Right cardiac atrium (tissue), 5 donors: ENCODE data around the gene HCLS1. TPM values are rescaled to one million over a fixed set of nuclear protein-coding genes. Genes with fewer than 3 reads are reported as not detected.
A peak's percentile ranks its signal among the peaks of the same experiment; 100 is the strongest.
"Not testable (repeated sequence)": the region's sequence is repeated elsewhere in the genome, so short reads cannot be mapped to it uniquely, and the experiment has no call there.

Source experiments
- ATAC-seq, 2 donors: fragments of 200-7000 bp; cut with Tn5 transposase; one replicate each; pipeline versions ENCODE4 v1.8.0 to v1.9.1; 2020; ENCODE audit warnings: moderate library complexity in 2 of 2, mild to moderate bottlenecking in 1 of 2
- DNase-seq, 3 donors: peaks; one replicate each; pipeline ENCODE4 v3.0.0-alpha.2; 2020
- H3K27ac ChIP-seq: one replicate; pipeline ENCODE4 v1.5.1; 2013; ENCODE audit warnings: mild to moderate bottlenecking, low read length, control low read depth, moderate library complexity
- H3K27me3 ChIP-seq: one replicate; pipeline ENCODE4 v1.6.1; 2013; ENCODE audit not compliant: control insufficient read depth, insufficient read depth
- H3K4me1 ChIP-seq: one replicate; pipeline ENCODE4 v1.6.1; 2013; ENCODE audit warnings: low read length; ENCODE audit not compliant: control insufficient read depth, insufficient read depth
- H3K4me3 ChIP-seq: one replicate; pipeline ENCODE4 v1.5.1; 2013; ENCODE audit warnings: low read length, control low read depth
- H3K9me3 ChIP-seq: one replicate; pipeline ENCODE4 v1.6.1; 2013; ENCODE audit warnings: low read length; ENCODE audit not compliant: control insufficient read depth
- WGBS: extraction: QIAGEN DNeasy Blood & Tissue Kit; methylation state at CpG from one replicate; pipeline ENCODE4 v1.1.7; 2013; 5-methylcytosine and 5-hydroxymethylcytosine counted together
- intact Hi-C, 4 donors: fragments of 100-400 bp; cut with DNase I; formaldehyde crosslinking; loops; one replicate each; pipeline versions ENCODE4 v1.11.0 to v1.14.0; 2022 to 2023
- polyA plus RNA-seq: library from polyadenylated mRNA; stranded (reverse); fragments of 200-250 nt; gene quantifications from one replicate; pipeline ENCODE4 v1.2.3, GENCODE V29; 2013
- total RNA-seq, 4 donors: library from RNA; stranded (reverse); fragmentation: NEBNext Ultra II Directional; extraction: Animal tissue kit (Norgen Biotek cat#: 25700); gene quantifications; one replicate each; pipeline ENCODE4 v1.2.1, GENCODE V29; 2021
- donor health status: healthy with polysubstance abuse.
- donor health status: DM: no; HTN: yes; CAD: no.
- donor health status: DM: no; HTN: no; CAD: no.
- donor health status: DM: no; HTN: yes; CAD: no; lungs with severe emphysema.
- donor health status: DM: yes; HTN: yes; CAD: no.

HCLS1 gene
- total and polyA plus RNA-seq, 5 donors, result 12.3 to 25.9 (median 22.5) TPM

DNA sequence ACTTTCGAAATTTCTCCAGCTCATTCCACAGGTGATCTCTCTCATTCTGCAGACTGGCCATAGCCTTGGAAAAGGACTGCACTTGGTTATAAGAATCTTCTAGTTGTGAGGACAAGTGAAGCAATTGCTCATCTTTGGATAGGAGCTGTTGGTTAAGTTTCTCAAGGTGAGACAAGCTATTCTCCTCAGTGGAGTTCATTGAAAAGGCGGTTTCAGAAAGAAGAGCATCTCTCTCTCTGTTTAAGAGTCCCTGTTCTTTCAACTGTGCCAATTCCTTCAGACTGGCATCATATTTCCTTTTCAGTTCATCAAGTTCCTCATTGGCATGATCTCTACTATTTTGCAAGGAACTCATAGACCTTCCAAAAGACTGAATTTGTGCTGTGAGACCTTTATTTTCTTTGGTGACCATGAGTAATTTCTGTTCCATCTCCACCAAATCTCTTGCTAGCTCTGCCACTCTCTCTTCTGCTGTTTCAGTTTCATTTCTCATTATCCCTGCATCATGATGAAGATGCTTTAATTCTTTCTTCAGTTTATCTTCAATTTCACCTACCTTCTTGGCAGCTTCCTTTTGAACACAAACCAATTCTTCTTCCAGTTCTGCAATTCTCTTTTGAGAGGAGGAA is 30.2 kb upstream of the HCLS1 start:
- ATAC-seq (peak in 1 of 2 donors; percentile 41), DNase-seq (no peak)
- no peaks in the 10 kb centered on the region for H3K27me3 ChIP-seq
- H3K9me3 ChIP-seq, result no peaks in the 10 kb centered on the region
- WGBS, result 98% methylated on average over 2 of the region's 2 CpGs
- H3K4me3 ChIP-seq, result no peak overlapping the region
- peaks cover 6% of the 10 kb centered on the region for H3K4me1 ChIP-seq
- H3K27ac ChIP-seq, result no peak overlapping the region
- intact Hi-C loops, result no loop called here

DNA sequence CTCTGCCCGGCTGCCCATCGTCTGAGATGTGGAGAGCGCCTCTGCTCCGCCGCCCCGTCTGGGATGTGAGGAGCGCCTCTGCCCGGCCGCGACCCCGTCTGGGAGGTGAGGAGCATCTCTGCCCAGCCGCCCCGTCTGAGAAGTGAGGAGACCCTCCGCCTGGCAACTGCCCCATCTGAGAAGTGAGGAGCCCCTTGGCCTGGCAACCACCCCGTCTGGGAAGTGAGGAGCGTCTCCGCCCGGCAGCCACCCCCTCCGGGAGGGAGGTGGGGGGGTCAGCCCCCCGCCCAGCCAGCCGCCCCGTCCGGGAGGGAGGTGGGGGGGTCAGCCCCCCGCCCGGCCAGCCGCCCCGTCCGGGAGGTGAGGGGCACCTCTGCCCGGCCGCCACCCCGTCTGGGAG is 28.0 kb upstream of the HCLS1 start:
- intact Hi-C loops, H3K9me3 ChIP-seq, ATAC-seq, H3K4me3 ChIP-seq, H3K4me1 ChIP-seq, H3K27me3 ChIP-seq, H3K27ac ChIP-seq: not testable (repeated sequence)
- peak in 1 of 3 donors; percentile 16 for DNase-seq
- WGBS, result 94% methylated on average over 29 of the region's 31 CpGs

DNA sequence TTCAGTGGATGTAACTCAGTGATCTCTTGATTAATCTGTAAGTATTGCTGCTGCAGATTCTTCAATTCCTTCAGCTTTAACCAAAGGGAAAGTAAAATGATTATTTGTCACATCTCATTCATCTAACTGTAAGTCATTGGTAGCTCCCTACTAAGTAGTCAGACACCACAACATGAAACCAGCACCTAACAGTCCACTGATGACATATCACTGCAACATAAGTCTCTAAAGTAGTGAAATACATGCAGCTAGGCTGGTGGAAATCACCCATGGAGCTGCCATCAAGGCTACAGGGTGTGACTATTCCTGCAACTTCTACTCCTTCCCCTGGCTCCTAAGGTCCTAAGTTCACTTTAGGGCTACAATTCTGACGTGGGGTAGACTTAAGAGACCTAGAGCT is 21.1 kb upstream of the HCLS1 start:
- intact Hi-C loops, result no loop called here

DNA sequence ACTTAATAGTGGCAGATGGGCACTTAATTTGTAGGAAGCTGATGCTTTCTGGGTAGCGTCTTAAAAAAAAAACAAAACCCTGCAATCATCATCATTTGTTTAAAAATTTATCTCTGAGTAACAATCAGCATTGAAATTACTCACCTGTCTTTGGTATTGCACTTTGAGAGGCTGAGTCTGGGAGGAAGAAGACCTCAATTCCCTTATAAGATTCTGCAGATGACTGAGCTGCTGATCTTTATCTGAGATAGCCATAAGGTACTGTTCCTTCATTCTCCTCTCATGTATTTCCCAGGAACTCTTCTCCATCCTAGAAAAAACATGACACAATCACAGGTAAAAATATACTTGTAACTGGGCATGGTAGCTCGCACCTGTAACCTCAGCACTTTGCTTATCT is 16.4 kb upstream of the HCLS1 start:
- no peaks in the 10 kb centered on the region for H3K27me3 ChIP-seq
- no peak overlapping the region for H3K4me3 ChIP-seq
- ATAC-seq (no peak), DNase-seq (no peak)
- no peaks in the 10 kb centered on the region for H3K4me1 ChIP-seq
- no peak overlapping the region for H3K27ac ChIP-seq
- intact Hi-C loops, result no loop called here
- over 99% methylated on average over 2 of the region's 2 CpGs for WGBS
- H3K9me3 ChIP-seq, result no peaks in the 10 kb centered on the region

More for the DNA sequence above, 21.1 kb upstream of the HCLS1 start:
- 91% methylated on average over 1 of the region's 1 CpG for WGBS
- H3K27ac ChIP-seq, result no peak overlapping the region
- DNase-seq (no peak), ATAC-seq (no peak)
- H3K4me1 ChIP-seq, result no peaks in the 10 kb centered on the region
- H3K4me3 ChIP-seq, result no peak overlapping the region
- no peaks in the 10 kb centered on the region for H3K27me3 ChIP-seq
- H3K9me3 ChIP-seq, result no peaks in the 10 kb centered on the region

DNA sequence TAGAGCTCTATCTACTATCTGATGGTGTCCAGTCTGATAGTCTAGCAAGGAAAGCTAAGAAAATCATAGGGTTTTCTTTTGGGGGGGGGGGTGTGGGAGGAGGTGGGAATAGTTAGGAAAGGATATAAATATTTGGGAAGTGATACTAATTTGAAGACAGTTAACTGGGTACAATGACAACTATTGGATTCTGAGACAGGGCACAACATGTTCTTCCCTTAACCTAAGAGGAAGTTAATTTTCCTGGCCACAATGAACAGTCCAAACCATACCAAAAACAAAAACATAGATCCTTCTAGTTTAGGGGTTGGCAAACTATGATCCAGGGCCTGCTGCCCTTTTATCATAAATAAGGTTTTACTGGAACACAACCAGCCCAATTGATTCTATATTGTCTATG is 10.0 kb upstream of the HCLS1 start:
- no peaks in the 10 kb centered on the region for H3K9me3 ChIP-seq
- H3K4me3 ChIP-seq, result no peak overlapping the region
- intact Hi-C loops, result no loop called here
- DNase-seq (no peak), ATAC-seq (peak; percentile 35 to 41)
- H3K27ac ChIP-seq, result no peak overlapping the region
- no peaks in the 10 kb centered on the region for H3K27me3 ChIP-seq
- peaks cover 2% of the 10 kb centered on the region for H3K4me1 ChIP-seq

DNA sequence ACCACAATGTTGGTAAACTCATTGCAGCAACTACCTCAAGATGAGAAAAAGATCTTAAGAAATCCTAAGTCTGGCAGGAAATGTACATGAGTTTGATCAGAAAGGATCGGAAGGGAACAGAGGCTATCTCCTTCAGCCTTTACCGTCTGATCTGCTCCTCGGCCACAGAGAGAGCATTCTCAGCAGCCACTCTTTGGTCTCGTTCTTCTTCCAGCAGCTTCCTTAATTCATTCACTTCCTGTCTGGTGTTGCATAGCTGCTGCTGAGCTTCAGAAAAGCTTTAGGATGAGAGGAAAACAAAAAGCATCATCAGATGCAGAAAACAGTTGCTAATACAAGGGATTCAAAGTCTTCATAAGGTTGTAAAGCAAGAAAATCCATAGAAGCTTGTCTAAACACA is 6.6 kb upstream of the HCLS1 start:
- 73% methylated on average over 4 of the region's 4 CpGs for WGBS
- no peaks in the 10 kb centered on the region for H3K27me3 ChIP-seq
- ATAC-seq, result no peak
- H3K9me3 ChIP-seq, result no peaks in the 10 kb centered on the region
- H3K4me1 ChIP-seq, result peaks cover 6% of the 10 kb centered on the region
- H3K27ac ChIP-seq, result no peak overlapping the region
- H3K4me3 ChIP-seq, result no peak overlapping the region
- no peak for DNase-seq
- intact Hi-C loops, result no loop called here

DNA sequence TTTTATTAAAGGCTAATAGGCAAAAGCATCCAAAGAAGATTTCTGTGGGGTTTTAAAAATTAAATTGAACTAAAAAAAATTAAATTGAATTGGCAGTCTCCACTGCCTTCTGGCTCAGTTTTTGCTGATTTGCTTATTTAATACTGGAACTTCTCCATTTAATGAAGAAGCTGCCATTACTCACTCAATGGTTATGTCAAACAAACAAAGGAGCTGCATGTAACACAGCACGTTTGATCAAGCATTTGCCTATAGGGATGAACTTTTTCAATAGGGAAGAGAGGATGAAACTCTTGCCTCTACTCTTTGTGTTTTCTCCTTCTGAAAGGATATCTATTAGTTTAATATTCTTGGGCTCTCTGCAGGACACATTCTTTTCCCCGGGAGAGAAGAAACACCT is 4.8 kb upstream of the HCLS1 start:
- Histone ChIP-seq H3K9me3 (no peaks in the 10 kb centered on the region), H3K4me3 (no peak overlapping the region), H3K4me1 (peaks cover 6% of the 10 kb centered on the region), H3K27ac (no peak overlapping the region), H3K27me3 (no peaks in the 10 kb centered on the region)
- DNase-seq, result no peak
- intact Hi-C loops, result no loop called here
- WGBS, result 64% methylated on average over 2 of the region's 2 CpGs
- no peak for ATAC-seq

DNA sequence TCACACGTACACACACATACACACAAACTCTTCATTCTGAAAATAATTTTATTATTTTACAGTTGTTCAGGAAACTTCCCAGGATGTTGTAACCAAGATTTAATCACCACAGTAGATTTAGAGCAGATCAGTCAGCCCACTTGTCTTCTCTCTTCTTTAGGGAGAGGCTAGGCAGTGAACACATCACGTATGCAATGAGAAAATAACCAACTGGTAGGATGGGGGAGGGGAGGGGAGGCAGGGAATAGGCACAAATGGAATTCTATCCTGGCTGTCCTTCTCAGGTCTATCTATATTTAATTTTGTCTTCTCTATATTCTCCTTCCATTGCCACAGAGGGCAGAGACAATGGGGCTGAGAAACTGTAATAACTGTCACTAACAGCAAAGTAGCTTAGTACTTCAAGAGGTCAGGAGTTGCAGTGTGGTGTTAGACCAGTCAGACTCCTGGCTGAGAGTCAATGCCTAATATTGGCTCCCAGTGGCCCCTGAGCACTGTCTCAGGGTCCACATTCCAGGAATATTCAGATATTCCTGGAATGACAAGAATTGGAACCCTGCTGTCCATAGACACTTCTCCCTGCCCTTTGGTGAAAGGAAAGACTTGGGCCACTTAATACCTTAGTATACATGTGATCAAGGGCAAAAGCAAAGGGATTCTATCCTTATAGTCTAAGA is 2.6 kb upstream of the HCLS1 start:
- H3K9me3 ChIP-seq, result no peaks in the 10 kb centered on the region
- peaks cover 14% of the 10 kb centered on the region for H3K4me1 ChIP-seq
- WGBS, result 57% methylated on average over 2 of the region's 2 CpGs
- no peak overlapping the region for H3K4me3 ChIP-seq
- no peak for DNase-seq
- intact Hi-C loops, result no loop called here
- H3K27ac ChIP-seq, result peak overlapping the region; percentile 63
- no peaks in the 10 kb centered on the region for H3K27me3 ChIP-seq
- ATAC-seq, result peak in 1 of 2 donors; percentile 36

DNA sequence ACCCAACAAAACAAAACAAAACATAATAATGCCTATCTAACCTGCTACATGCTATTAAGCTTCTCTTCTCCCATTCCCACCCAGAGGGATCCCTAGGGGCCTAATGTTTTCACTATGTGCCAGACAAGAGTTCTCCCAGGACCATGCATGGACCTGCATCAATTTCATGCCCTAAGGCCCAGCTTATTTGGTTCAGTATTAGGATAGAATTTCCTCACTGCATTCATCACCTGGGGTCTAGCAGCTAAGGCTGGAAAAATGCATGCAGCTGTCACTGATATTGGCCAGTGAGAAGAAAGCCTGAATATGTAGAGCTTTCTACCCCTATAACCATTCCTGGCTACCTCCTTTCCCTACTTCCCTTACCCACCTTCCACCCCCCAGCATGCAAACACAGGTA is 2.0 kb upstream of the HCLS1 start:
- H3K27me3 ChIP-seq, result no peaks in the 10 kb centered on the region
- H3K9me3 ChIP-seq, result no peaks in the 10 kb centered on the region
- no peak overlapping the region for H3K4me3 ChIP-seq
- H3K27ac ChIP-seq, result peak overlapping the region; percentile 63
- peaks cover 19% of the 10 kb centered on the region for H3K4me1 ChIP-seq
- DNase-seq (no peak), ATAC-seq (no peak)
- intact Hi-C loops, result no loop called here

DNA sequence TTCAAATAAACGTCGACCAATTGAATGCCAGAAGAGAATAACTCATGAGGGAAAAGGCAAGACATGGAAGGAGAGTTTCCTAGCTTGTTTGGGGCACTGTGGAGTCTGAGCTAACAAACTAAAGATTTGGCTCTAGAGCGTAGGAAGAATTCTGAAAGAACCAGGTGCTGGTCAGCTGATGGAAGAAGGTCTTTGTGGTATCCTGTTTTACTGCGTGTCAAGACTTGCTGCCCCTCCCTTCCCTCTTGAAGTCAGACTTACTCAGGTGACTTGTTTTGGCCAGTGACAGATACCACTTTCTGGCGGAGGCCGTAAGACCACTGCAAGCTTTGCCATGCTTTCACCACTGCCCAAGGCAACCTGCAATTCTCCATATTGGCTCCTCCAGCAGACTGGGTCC is 673 bp upstream of the HCLS1 start:
- Histone ChIP-seq H3K27me3 (no peaks in the 10 kb centered on the region), H3K9me3 (no peaks in the 10 kb centered on the region)
- intact Hi-C loops, result no loop called here

DNA sequence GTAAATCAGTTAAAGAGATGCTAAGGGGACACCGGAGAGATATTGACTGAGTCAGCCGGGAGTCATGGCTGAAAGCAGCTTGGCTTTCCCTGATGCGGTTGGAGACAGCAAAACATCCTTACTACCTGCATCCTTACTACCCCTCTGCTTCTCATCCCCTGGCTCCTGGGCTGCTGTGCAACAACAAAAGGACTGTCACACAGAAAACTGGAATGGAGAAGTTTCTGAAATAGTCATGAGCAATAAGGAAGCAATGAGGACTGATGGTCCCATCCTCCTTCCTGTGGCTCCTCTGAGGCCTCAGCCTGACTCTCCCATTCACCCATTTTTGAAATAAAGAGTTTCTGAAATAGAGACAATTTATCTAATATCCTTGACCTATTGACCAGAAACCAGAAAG is 1.1 kb downstream of the HCLS1 start:
- Histone ChIP-seq H3K4me3 (peak overlapping the region; percentile 26), H3K4me1 (peaks cover 16% of the 10 kb centered on the region), H3K9me3 (no peaks in the 10 kb centered on the region), H3K27ac (peak overlapping the region; percentile 57), H3K27me3 (no peaks in the 10 kb centered on the region)
- ATAC-seq, result no peak
- WGBS, result 85% methylated on average over 3 of the region's 3 CpGs
- no peak for DNase-seq
- intact Hi-C loops, result no loop called here

More for the DNA sequence above, 673 bp upstream of the HCLS1 start:
- DNase-seq (no peak), ATAC-seq (no peak)
- Histone ChIP-seq H3K27ac (peak overlapping the region; percentile 38), H3K4me1 (peaks cover 19% of the 10 kb centered on the region), H3K4me3 (no peak overlapping the region)
- 93% methylated on average over 6 of the region's 6 CpGs for WGBS
